ENCODE measurements around the gene DUSP23. TPM values are rescaled to one million over a fixed set of nuclear protein-coding genes. Genes with fewer than 3 reads are reported as not detected.

The DUSP23 gene
- total RNA-seq, 1 donor from 2014 or later, result 32.6 TPM

DNA sequence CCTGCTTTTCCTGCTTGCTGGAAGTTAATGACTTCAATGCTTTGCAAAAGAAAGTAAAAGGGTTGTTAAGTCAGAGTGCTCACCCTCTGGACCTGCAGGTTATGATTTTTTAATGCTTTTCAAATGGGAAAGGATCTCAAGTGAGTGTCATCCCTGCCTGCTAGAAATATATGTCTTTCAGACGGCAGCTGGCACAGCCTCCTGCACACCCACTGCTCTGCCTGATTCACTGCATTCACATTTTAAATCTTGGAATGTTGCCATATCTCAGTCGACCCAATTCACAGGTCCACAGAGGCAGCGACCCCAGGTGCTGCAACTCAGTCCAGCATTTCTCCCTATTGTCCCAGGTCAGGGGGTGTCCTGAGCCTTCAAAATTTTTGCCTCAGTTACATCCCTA lies 10.7 kb downstream of the DUSP23 start:
- H3K27me3 Mint-ChIP-seq (ENCODE audit: low read depth), result peaks cover 15% of the 10 kb centered on the region
- H3K36me3 Mint-ChIP-seq (ENCODE audit: low read depth), result no peaks in the 10 kb centered on the region
- H3K4me1 Mint-ChIP-seq (ENCODE audit: low read depth), result no peaks in the 10 kb centered on the region
- no peak overlapping the region for H3K4me3 Mint-ChIP-seq (ENCODE audit: low read depth)
- intact Hi-C loops (cut with micrococcal nuclease), result no loop called here
- DNase-seq (ENCODE audit: low spot score), result no peak
- no peak overlapping the region for H3K27ac Mint-ChIP-seq
- H3K9me3 Mint-ChIP-seq, result no peaks in the 10 kb centered on the region

DNA sequence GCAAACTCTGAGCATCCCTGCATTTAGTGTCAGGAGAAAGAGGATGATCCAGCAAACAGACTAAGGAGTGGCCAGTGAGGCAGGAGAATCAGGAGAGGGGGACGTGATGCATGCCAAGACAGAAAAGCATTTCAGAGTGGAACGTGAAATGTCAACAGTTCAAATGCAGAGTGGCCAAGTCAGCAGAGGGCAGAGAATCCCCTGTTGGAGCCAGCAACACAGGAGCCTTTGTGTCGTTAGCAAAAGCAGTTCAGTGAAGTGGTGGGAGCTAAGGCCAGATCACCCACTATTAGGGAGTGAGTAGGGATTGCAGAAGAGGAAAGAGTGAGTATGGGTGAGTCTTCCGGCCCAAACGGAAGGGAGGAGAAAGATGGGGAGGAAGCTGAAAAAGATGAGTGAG lies 14.8 kb downstream of the DUSP23 start:
- Mint-ChIP-seq H3K36me3 (ENCODE audit: low read depth) (no peaks in the 10 kb centered on the region), H3K4me1 (ENCODE audit: low read depth) (peaks cover 9% of the 10 kb centered on the region), H3K27ac (no peak overlapping the region), H3K27me3 (ENCODE audit: low read depth) (peaks cover 29% of the 10 kb centered on the region), H3K9me3 (no peaks in the 10 kb centered on the region), H3K4me3 (ENCODE audit: low read depth) (no peak overlapping the region)
- no peak for DNase-seq (ENCODE audit: low spot score)
- intact Hi-C loops (cut with micrococcal nuclease), result no loop called here

DNA sequence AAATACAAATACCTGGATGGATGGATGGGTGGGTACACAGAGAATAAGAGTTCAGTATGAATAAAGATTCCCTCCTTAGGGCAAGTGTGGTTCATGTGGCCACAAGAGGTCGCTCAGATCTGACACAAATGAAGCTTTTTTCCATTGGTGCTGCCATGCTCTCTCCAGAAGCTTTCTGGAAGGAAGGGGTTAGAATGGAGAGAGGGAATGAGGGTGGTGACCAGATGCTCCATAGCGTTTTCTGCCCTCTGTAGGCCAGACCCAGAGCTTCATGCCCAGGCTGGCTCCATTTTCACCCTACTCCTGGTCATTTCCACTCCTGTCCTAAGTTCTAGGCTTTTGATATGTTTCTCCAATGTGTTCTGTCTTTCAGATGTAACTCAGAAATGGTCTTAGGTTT lies 18.1 kb downstream of the DUSP23 start:
- Mint-ChIP-seq H3K27me3 (ENCODE audit: low read depth) (peaks cover 44% of the 10 kb centered on the region), H3K9me3 (no peaks in the 10 kb centered on the region), H3K4me1 (ENCODE audit: low read depth) (peaks cover 11% of the 10 kb centered on the region), H3K27ac (no peak overlapping the region), H3K36me3 (ENCODE audit: low read depth) (no peaks in the 10 kb centered on the region), H3K4me3 (ENCODE audit: low read depth) (no peak overlapping the region)
- intact Hi-C loops (cut with micrococcal nuclease), result loop anchor here (1.0 kb wide), 2 partner anchors 92 to 208 kb away; no protein-coding TSS in a partner anchor
- no peak for DNase-seq (ENCODE audit: low spot score)

DNA sequence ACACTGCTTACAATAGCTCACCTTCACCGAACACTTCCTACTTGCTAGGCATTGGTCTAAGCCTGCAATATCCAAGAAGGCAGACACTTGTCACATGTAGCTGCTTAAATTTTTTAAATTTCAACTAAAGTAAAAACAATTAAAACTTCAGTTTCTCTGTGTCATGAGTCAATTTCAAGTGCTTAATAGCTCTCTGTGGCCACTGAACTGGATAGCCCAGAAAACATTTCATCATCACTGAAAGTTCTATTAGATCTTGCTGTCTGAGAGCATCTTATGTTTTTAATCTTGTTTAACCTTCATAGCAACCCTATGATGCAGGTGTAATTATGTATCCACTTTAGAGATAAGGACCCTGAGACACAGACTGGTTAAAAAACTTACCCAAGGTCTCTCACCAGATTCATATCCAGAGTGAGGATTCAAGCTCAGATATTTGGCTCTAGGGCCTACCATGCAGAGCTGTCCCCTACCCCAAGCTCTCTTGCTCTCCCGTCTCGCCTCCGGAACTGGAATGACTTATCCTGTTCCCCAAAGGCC lies 18.8 kb downstream of the DUSP23 start:
- no peak for DNase-seq (ENCODE audit: low spot score)
- H3K9me3 Mint-ChIP-seq, result no peaks in the 10 kb centered on the region
- peaks cover 48% of the 10 kb centered on the region for H3K27me3 Mint-ChIP-seq (ENCODE audit: low read depth)
- peaks cover 11% of the 10 kb centered on the region for H3K4me1 Mint-ChIP-seq (ENCODE audit: low read depth)
- H3K27ac Mint-ChIP-seq, result no peak overlapping the region
- intact Hi-C loops (cut with micrococcal nuclease), result loop anchor here (1.0 kb wide), 2 partner anchors 92 to 208 kb away; no protein-coding TSS in a partner anchor
- no peak overlapping the region for H3K4me3 Mint-ChIP-seq (ENCODE audit: low read depth)
- H3K36me3 Mint-ChIP-seq (ENCODE audit: low read depth), result no peaks in the 10 kb centered on the region

DNA sequence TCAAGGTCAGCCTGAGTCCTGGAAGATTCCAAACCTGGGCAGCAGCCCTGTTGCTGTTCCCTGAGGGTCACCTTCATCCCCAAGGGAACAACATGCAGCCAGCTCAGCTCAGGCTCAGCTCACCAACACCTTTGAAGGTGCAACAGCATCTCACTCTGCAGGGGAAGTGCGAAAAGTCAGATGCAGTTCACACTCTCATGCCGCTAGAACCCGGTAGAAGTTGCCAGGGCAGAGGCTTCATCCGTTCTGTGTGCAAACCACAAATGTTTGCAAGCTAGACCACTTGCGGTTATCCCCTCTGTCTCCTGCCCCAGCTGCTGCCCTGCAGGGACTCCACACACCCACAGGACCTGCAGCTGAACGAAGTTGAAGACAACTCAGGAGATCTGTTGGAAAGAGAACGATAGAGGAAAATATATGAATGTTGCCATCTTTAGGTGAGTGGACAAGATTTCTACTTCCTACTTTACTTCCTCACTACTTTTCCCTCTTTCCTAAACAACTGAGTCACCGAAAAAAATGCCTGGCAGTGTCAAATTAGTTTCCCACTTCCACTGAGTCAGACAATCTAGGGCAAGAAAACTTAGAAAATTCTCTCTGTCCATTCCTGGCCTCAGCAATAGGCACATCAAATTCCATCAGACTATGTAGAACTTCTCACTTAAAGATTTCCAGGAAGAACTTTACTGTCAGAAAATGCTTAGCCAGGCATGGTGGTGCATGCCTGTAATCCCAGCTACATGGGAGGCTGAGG lies 19.6 kb downstream of the DUSP23 start:
- no peak overlapping the region for H3K27ac Mint-ChIP-seq
- intact Hi-C loops (cut with micrococcal nuclease), result no loop called here
- no peaks in the 10 kb centered on the region for H3K9me3 Mint-ChIP-seq
- DNase-seq (ENCODE audit: low spot score), result no peak
- H3K4me1 Mint-ChIP-seq (ENCODE audit: low read depth), result peaks cover 11% of the 10 kb centered on the region
- H3K36me3 Mint-ChIP-seq (ENCODE audit: low read depth), result no peaks in the 10 kb centered on the region
- H3K4me3 Mint-ChIP-seq (ENCODE audit: low read depth), result no peak overlapping the region
- peaks cover 54% of the 10 kb centered on the region for H3K27me3 Mint-ChIP-seq (ENCODE audit: low read depth)

DNA sequence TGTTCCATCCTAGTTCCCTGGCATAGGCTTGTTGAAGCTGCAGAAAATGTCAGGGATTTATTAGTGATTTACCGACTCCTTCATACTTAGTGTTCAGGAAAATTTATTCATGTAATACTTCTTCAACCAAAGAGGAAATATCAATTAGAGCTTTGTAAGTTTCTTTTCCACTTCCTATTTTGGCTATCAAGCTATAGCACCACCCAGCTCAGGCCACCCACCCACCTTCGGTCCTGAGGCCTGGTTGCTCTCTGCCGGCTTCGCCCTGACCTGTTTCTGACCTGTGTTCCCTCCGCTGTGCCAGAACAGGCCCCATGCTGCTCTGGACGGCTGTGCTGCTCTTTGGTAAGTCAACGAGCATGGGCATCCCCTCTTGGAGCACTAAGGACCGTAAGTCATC lies 21.3 kb downstream of the DUSP23 start, which contains the start of gene FCRL6:
FCRL6 (plus strand) TSS at position 250 of the 400 bp plus-strand sequence; CDS start at position 315, 65 bp downstream.
- Mint-ChIP-seq H3K9me3 (no peaks in the 10 kb centered on the region), H3K4me1 (ENCODE audit: low read depth) (peaks cover 11% of the 10 kb centered on the region), H3K27me3 (ENCODE audit: low read depth) (peaks cover 57% of the 10 kb centered on the region), H3K27ac (no peak within 1 kb of the TSS), H3K36me3 (ENCODE audit: low read depth) (no peaks in the 10 kb centered on the region), H3K4me3 (ENCODE audit: low read depth) (no peak within 1 kb of the TSS)
- intact Hi-C loops (cut with micrococcal nuclease), result no loop called here
- no peak for DNase-seq (ENCODE audit: low spot score)

DNA sequence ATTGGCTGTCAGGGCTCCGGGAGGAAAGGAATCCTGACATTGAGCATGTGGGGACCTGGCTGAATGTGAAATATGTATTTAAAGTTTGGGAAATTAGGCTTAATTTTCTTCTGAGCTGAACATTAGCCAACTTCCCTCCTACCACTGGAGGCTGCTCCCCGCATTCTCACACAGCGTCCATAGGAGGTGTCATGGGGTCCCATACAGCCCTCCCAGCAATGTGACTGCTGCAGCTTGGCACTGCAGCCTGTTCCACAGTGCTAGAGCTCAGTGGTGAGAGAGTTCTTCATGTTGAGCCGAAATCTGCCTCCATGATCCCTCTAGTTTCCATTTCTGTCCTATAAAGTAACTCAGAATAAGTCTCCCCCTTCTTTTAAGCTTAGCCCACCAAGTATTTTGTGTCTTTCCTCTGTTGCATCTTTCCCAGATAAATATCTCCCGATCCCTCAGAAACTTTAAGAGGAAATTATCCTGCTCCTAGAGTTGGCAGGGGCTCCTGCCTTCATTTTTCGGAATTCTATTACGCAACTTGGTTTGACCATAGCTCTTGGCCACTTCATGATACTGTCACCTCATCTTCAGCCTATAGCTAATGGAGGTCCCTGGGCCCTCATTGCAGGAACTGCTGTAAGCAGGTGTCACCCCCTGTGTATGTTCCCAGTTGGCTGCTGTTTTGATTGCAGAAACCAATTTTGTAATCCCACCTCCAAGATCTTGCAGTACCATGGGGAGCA lies 23.4 kb downstream of the DUSP23 start:
- Mint-ChIP-seq H3K4me1 (ENCODE audit: low read depth) (peaks cover 11% of the 10 kb centered on the region), H3K9me3 (no peaks in the 10 kb centered on the region), H3K27ac (no peak overlapping the region), H3K4me3 (ENCODE audit: low read depth) (no peak overlapping the region), H3K36me3 (ENCODE audit: low read depth) (no peaks in the 10 kb centered on the region), H3K27me3 (ENCODE audit: low read depth) (peaks cover 54% of the 10 kb centered on the region)
- DNase-seq (ENCODE audit: low spot score), result no peak
- intact Hi-C loops (cut with micrococcal nuclease), result no loop called here

DNA sequence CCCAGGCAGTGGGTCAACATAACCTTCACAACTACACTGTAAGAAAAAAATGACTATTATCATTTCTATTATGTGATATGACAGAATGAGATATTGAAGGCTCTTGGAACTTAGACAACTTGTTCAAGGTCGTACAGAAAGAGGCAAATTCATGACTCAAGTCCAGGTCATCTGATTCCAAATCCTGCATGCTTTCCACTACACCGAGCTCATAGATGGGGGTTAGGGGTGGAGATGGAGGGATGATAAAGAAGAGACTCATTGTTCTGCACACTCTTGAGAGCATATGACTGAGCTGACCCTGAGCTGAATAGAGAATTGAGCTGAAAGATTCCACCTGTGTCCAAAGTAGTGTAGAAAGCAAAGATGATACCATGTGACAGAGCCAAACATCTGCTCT lies 24.2 kb downstream of the DUSP23 start:
- H3K27ac Mint-ChIP-seq, result no peak overlapping the region
- H3K4me1 Mint-ChIP-seq (ENCODE audit: low read depth), result peaks cover 8% of the 10 kb centered on the region
- DNase-seq (ENCODE audit: low spot score), result no peak
- H3K27me3 Mint-ChIP-seq (ENCODE audit: low read depth), result peaks cover 52% of the 10 kb centered on the region
- H3K4me3 Mint-ChIP-seq (ENCODE audit: low read depth), result no peak overlapping the region
- intact Hi-C loops (cut with micrococcal nuclease), result no loop called here
- H3K9me3 Mint-ChIP-seq, result no peaks in the 10 kb centered on the region
- no peaks in the 10 kb centered on the region for H3K36me3 Mint-ChIP-seq (ENCODE audit: low read depth)

DNA sequence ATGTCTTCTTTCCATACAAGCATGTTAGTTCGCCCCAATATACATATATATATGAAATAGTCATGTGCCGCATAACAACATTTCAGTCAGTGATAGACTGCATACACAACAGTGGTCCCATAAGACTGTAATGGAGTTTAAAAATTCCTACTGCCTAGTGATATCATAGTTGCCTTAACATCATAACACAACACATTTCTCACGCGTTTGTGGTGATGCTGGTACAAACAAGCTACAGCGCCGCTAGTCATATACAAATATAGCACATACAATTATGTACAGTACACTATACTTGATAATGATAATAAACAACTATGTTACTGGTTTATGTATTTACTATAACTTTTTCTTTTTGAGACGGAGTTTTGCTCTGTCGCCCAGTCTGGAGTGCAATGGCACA lies 35.2 kb downstream of the DUSP23 start:
- H3K4me3 Mint-ChIP-seq (ENCODE audit: low read depth), result no peak overlapping the region
- peaks cover 18% of the 10 kb centered on the region for H3K27me3 Mint-ChIP-seq (ENCODE audit: low read depth)
- H3K9me3 Mint-ChIP-seq, result no peaks in the 10 kb centered on the region
- H3K27ac Mint-ChIP-seq, result no peak overlapping the region
- no peaks in the 10 kb centered on the region for H3K36me3 Mint-ChIP-seq (ENCODE audit: low read depth)
- H3K4me1 Mint-ChIP-seq (ENCODE audit: low read depth), result no peaks in the 10 kb centered on the region
- intact Hi-C loops (cut with micrococcal nuclease), result no loop called here
- DNase-seq (ENCODE audit: low spot score), result no peak

DNA sequence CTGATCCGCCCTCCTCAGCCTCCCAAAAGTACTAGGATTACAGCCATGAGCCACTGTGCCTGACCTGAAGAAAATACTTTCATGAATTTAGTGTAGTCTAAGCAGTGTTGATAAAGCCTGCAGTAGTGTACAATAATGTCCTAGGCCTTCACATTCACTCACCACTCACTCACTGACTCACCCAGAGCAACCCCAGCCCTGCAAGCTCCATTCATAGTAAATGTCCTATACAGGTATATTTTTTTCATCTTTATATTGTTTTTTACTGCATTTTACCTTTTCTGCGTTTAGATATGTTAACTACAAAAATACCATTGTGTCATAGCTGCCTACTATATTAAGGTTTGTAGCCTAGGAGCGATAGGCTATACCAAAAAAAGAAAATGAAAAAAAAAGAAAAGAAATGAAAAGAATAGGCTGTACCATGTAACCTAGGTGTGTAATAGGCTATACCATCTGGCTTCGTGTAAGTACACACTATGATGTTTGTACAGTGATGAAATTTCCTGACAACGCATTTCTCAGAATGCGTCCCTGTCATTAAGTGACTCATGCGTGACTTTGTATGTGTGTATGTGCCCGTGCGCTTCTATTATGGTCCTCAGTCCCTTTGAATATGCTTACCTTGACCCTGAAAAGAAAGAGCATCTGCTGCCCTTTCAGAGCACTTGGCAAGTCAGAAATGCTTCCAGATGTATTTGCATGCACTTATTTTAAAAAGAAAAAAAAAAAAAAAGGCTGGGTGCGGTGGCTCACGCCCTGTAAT lies 36.7 kb downstream of the DUSP23 start:
- intact Hi-C loops (cut with micrococcal nuclease), result no loop called here
- Mint-ChIP-seq H3K4me1 (ENCODE audit: low read depth) (no peaks in the 10 kb centered on the region), H3K27ac (no peak overlapping the region), H3K9me3 (no peaks in the 10 kb centered on the region), H3K36me3 (ENCODE audit: low read depth) (no peaks in the 10 kb centered on the region), H3K27me3 (ENCODE audit: low read depth) (peaks cover 12% of the 10 kb centered on the region), H3K4me3 (ENCODE audit: low read depth) (no peak overlapping the region)
- DNase-seq (ENCODE audit: low spot score), result no peak

DNA sequence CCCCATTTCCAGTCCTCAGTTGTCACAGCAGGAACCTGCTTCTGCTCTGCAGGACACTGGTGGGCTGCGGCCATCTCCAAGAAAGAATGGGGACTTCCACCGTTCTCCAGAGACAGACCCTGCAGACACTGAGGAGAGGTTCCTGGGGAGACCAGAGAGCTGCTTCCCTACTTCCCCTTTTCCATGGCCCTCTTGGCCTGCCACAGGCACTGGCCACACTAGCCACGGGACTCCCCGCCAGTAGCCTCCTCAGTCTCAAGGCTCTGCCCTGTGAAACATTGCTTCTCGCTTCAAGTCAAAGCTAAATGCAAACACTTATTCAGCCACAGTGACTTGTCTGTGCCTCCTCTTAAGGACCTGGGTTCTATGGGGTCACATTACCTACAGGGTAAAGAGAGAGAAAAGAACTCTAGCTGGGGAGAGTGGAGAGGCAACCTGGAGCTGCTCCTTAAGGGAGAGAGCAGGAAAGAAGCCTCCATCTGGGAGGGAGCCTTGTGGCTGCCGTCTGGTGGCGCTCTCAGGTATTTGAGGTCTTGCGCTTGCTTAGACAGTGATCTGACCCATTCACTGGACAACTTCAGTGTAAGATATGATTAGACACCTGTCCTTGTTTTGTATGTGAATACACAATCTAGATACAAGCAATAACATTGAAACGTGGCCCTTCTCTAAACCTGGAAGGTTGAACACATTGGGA lies 40.6 kb downstream of the DUSP23 start:
- DNase-seq (ENCODE audit: low spot score), result no peak
- Mint-ChIP-seq H3K27ac (no peak overlapping the region), H3K9me3 (no peaks in the 10 kb centered on the region), H3K4me3 (ENCODE audit: low read depth) (no peak overlapping the region), H3K27me3 (ENCODE audit: low read depth) (peaks cover 10% of the 10 kb centered on the region), H3K36me3 (ENCODE audit: low read depth) (no peaks in the 10 kb centered on the region), H3K4me1 (ENCODE audit: low read depth) (peaks cover 16% of the 10 kb centered on the region)
- intact Hi-C loops (cut with micrococcal nuclease), result loop anchor here (5.0 kb wide), 1 partner anchor 39 kb away; the partner anchor contains the start of gene DUSP23

DNA sequence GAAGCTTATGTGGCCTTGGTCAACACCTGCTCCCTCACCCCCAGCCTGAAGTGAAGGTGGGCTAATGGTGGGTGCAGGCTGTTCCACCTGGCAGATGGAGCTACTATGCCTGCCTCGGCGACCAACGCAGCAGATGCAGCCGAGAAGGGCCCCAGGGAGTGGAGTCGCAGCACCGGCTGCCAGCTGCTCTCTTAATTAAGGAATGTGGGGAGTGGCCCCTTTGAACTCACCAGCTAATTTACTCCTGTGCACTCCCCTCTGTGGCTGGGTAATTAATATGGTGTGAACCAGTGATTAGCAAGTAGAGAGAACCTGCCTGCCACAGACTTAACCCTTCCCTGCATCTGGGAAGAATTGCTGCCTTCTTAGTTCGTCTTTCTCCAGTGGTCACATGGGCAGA lies 42.6 kb downstream of the DUSP23 start:
- H3K27me3 Mint-ChIP-seq (ENCODE audit: low read depth), result peaks cover 10% of the 10 kb centered on the region
- H3K4me1 Mint-ChIP-seq (ENCODE audit: low read depth), result peaks cover 33% of the 10 kb centered on the region
- H3K27ac Mint-ChIP-seq, result no peak overlapping the region
- DNase-seq (ENCODE audit: low spot score), result no peak
- no peak overlapping the region for H3K4me3 Mint-ChIP-seq (ENCODE audit: low read depth)
- H3K9me3 Mint-ChIP-seq, result no peaks in the 10 kb centered on the region
- intact Hi-C loops (cut with micrococcal nuclease), result loop anchor here (5.0 kb wide), 1 partner anchor 41 kb away; the partner anchor contains the start of gene DUSP23
- H3K36me3 Mint-ChIP-seq (ENCODE audit: low read depth), result peaks cover 5% of the 10 kb centered on the region
